Tibial nerve (tissue), 4 donors: ENCODE results near the gene RSPH3. TPM values are rescaled to one million over a fixed set of nuclear protein-coding genes. Genes with fewer than 3 reads are reported as not detected.

ENCODE experiments used
- DNase-seq, 2 donors: peaks; one replicate each; pipeline ENCODE4 v3.0.0-alpha.2; 2019; ENCODE audit warnings: low spot score in 2 of 2
- H3K27ac ChIP-seq, 4 donors: fragments of 200-600 bp; sonication (generic) in 3 of 4; one replicate each; pipeline ENCODE4 v1.5.1; 2017 to 2019; ENCODE audit warnings: mild to moderate bottlenecking in 1 of 4
- H3K27me3 ChIP-seq, 2 donors: fragments of 200-600 bp; sonication (generic) in 1 of 2; one replicate each; pipeline versions ENCODE4 v1.5.1 to v1.6.0; 2017 to 2019
- H3K36me3 ChIP-seq, 3 donors: fragments of 200-600 bp; sonication (generic); one replicate each; pipeline ENCODE4 v1.5.1; 2018 to 2019
- H3K4me1 ChIP-seq, 4 donors: fragments of 200-600 bp; sonication (generic) in 3 of 4; one replicate each; pipeline ENCODE4 v1.5.1; 2017 to 2019
- H3K4me3 ChIP-seq, 4 donors: fragments of 200-600 bp; sonication (generic) in 3 of 4; one replicate each; pipeline ENCODE4 v1.5.1; 2017 to 2019; ENCODE audit warnings: mild to moderate bottlenecking in 1 of 4, moderate library complexity in 1 of 4
- H3K9me3 ChIP-seq, 4 donors: fragments of 200-600 bp; sonication (generic) in 3 of 4; one replicate each; pipeline ENCODE4 v1.5.1; 2017 to 2019
- EP300 ChIP-seq, 2 donors: sonication (generic); formaldehyde crosslinking; IDR thresholded peaks; one replicate each; pipeline ENCODE4 v1.6.1; 2017; ENCODE audit warnings: antibody characterized with exemption in 2 of 2, mild to moderate bottlenecking in 1 of 2
- POLR2A ChIP-seq, 2 donors: fragments of 450-650 bp; IDR thresholded peaks; one replicate each; pipeline ENCODE4 v1.6.1; 2017; ENCODE audit warnings: antibody characterized with exemption in 2 of 2, mild to moderate bottlenecking in 2 of 2, moderate library complexity in 2 of 2
- WGBS, 2 donors: methylation state at CpG; one replicate each; pipeline ENCODE4 v1.1.5; 2018; 5-methylcytosine and 5-hydroxymethylcytosine counted together
- total RNA-seq, 4 donors: library from RNA; depleted of rRNA; stranded (reverse); fragments of >200 nt; gene quantifications; one replicate each; pipeline ENCODE4 v1.1.0, GENCODE V29; 2016
- TF ChIP-seq, protein P1 (sequence below), 5 experiments: fragments of 200-600 bp in 3 of 5; fragments of 450-650 bp in 2 of 5; sonication (generic) in 3 of 5; IDR thresholded peaks; one replicate each; pipeline ENCODE4 v1.5.1; 2016 to 2019; ENCODE audit warnings: antibody characterized with exemption in 5 of 5, mild to moderate bottlenecking in 3 of 5, moderate library complexity in 2 of 5

RSPH3 gene
- total RNA-seq, 4 donors from 2014 or later: 8.2 to 11.6 (median 11.0) TPM

DNA sequence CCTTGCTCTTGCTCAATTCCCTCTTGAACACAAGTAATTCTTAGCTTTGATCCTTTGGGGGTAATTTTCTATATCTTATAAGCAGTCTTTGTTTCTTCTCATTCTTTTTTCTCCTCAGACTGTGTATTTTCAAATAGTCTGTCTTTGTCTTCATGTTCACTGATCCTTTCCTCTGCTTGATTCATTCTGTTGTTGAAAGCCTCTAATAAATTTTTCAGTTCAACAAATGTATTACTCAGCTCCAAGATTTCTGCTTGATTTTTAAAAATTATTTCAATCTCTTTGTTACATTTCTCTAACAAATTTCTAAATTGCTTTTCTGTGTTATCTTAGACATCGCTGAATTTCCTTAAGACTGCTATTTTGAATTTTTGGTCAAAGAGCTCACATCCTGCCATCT, 11.5 kb downstream of the RSPH3 start:
- 94 to 97% methylated on average over 1 of the region's 1 CpG for WGBS, 2 donors
- Histone ChIP-seq H3K27ac (no peak overlapping the region), H3K27me3 (no peaks in the 10 kb centered on the region), H3K9me3 (peaks cover 0 to 30% (median 0%) of the 10 kb centered on the region in 4 donors), H3K4me1 (no peaks in the 10 kb centered on the region), H3K4me3 (no peak overlapping the region), H3K36me3 (peaks cover 0 to 33% (median 0%) of the 10 kb centered on the region in 3 donors)
- TF ChIP-seq EP300 (IDR thresholded peaks at IDR 0.05) (no peak), POLR2A (IDR thresholded peaks at IDR 0.05) (no peak)
- TF ChIP-seq, protein P1, sequence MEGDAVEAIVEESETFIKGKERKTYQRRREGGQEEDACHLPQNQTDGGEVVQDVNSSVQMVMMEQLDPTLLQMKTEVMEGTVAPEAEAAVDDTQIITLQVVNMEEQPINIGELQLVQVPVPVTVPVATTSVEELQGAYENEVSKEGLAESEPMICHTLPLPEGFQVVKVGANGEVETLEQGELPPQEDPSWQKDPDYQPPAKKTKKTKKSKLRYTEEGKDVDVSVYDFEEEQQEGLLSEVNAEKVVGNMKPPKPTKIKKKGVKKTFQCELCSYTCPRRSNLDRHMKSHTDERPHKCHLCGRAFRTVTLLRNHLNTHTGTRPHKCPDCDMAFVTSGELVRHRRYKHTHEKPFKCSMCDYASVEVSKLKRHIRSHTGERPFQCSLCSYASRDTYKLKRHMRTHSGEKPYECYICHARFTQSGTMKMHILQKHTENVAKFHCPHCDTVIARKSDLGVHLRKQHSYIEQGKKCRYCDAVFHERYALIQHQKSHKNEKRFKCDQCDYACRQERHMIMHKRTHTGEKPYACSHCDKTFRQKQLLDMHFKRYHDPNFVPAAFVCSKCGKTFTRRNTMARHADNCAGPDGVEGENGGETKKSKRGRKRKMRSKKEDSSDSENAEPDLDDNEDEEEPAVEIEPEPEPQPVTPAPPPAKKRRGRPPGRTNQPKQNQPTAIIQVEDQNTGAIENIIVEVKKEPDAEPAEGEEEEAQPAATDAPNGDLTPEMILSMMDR (IDR thresholded peaks at IDR 0.05): no peak
- DNase-seq: no peak

DNA sequence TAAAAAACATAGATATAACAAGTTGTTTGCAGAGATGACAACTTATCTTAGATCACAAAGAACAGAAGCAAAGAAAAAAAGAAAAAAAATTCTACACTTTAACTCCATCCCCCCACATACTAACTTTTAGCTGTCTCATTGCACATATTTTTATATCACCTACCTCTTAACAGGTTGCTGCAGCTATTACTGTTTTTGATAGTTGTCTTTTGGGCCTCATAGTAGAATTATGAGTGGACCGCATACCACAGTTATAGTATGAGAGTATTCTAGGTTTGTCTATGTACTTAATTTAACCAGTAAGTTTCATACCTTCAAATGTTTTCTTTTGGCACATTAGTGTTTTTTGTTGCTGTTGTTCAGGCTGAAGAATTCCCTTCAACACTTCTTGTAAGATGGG, 12.3 kb downstream of the RSPH3 start:
- no peak for DNase-seq
- 95 to 98% methylated on average over 1 of the region's 1 CpG for WGBS, 2 donors
- H3K27ac ChIP-seq: no peak overlapping the region

DNA sequence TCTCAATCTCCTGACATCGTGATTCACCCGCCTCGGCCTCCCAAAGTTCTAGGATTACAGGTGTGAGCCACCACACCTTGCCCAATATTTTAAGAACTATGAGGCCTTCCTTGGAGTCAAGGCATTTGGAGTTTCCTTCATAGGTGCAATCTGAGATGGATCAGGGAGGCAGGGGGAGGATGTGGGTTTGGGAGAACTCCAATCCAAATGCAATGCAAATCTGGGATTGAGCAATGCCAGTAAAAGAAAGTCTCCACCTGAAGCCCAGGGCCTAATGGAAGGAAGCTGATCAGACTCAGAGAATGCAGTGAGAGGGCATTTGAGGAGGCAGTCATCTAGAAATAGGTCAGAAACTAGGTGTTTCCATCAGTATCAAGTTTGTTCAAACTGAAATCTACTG, 21.2 kb downstream of the RSPH3 start:
- Histone ChIP-seq H3K27me3 (no peaks in the 10 kb centered on the region), H3K4me1 (no peaks in the 10 kb centered on the region), H3K36me3 (peaks cover 0 to 59% (median 0%) of the 10 kb centered on the region in 3 donors), H3K4me3 (no peak overlapping the region), H3K9me3 (no peaks in the 10 kb centered on the region), H3K27ac (no peak overlapping the region)
- TF ChIP-seq POLR2A (IDR thresholded peaks at IDR 0.05) (no peak), EP300 (IDR thresholded peaks at IDR 0.05) (no peak)
- TF ChIP-seq, protein P1 (IDR thresholded peaks at IDR 0.05): no peak
- no peak for DNase-seq
- 98% methylated on average over 3 of the region's 3 CpGs for WGBS, 2 donors

More for the DNA sequence above, 12.3 kb downstream of the RSPH3 start:
- Histone ChIP-seq H3K4me3 (no peak overlapping the region), H3K27me3 (no peaks in the 10 kb centered on the region), H3K9me3 (peaks cover 0 to 30% (median 0%) of the 10 kb centered on the region in 4 donors), H3K36me3 (peaks cover 0 to 25% (median 0%) of the 10 kb centered on the region in 3 donors), H3K4me1 (no peaks in the 10 kb centered on the region)
- TF ChIP-seq, protein P1 (IDR thresholded peaks at IDR 0.05): no peak
- TF ChIP-seq POLR2A (IDR thresholded peaks at IDR 0.05) (no peak), EP300 (IDR thresholded peaks at IDR 0.05) (no peak)

DNA sequence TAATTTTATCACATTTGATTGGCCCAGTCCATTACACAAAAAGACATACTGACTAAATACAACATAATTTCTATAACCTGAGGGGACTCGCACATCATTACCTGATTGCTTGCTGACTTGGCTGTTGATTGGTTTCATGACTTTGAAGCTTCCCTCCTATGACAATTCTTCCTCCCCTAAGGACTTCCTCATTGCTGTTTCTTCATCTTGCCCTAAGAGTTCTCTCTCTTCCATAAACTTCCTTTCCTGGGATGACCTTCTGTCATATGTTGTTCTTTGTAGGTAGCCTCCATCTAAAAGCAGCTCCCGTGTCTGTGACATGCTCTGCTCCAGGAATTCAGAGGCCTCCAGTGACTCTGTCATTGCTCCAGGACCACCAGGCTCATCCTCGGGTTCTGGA, 22.6 kb downstream of the RSPH3 start:
- no peaks in the 10 kb centered on the region for H3K27me3 ChIP-seq
- H3K36me3 ChIP-seq: peaks cover 0 to 60% (median 0%) of the 10 kb centered on the region in 3 donors
- 87 to 93% methylated on average over 3 of the region's 3 CpGs for WGBS, 2 donors
- TF ChIP-seq POLR2A (IDR thresholded peaks at IDR 0.05): no peak
- TF ChIP-seq, protein P1 (IDR thresholded peaks at IDR 0.05): no peak
- no peak for TF ChIP-seq EP300 (IDR thresholded peaks at IDR 0.05)
- no peak overlapping the region for H3K27ac ChIP-seq
- H3K4me1 ChIP-seq: no peaks in the 10 kb centered on the region
- no peaks in the 10 kb centered on the region for H3K9me3 ChIP-seq
- no peak overlapping the region for H3K4me3 ChIP-seq
- DNase-seq: no peak

DNA sequence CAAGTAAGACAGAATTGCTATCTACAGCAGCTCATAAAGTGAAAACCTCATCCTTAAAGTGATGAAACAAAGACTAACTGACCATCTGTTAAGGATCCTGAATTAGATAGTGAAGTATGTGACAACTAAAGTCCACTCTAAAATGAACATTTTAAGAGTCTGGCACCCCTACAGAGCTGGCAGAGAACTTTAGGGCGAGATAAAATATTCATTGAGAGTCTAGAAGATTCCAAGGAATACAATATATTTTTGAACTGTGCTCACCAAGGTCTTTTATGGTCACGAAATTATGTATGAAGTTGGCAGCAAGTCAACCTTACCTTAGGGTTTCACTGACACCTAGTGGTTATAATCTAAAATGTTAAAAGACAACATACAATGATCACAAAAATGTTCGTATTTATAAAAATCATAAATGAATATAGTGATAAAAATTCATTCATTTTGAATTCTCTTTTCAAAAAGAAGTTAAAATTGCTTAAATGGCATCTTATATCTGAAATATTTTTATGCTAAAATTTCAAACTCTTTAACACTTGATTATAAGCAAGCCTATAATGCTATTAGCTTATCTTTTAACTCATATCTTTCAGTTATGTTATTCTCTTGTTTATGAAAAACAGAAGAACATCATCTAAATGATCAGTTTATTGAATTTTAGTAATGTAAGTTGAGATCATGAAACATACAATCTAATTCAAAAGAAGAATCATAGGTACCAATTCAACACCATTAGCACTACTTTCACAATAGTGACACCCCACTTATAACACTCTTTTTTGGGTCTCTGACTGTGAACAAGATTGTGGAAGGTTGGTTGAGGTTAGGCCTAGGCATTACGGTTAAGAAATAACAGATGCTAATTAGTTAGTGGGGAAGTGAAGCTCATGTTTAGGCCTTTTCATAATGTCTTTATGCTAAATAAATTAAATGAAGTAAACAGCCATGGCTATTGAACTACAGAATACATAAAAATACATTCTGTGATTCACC, 27.5 kb downstream of the RSPH3 start:
- TF ChIP-seq EP300 (IDR thresholded peaks at IDR 0.05) (no peak), POLR2A (IDR thresholded peaks at IDR 0.05) (no peak)
- TF ChIP-seq, protein P1 (IDR thresholded peaks at IDR 0.05): peak; percentile 26 to 76 (median 44)
- WGBS, 2 donors: 24 to 25% methylated on average over 4 of the region's 4 CpGs

More for the DNA sequence above, 27.5 kb downstream of the RSPH3 start:
- H3K4me1 ChIP-seq: no peaks in the 10 kb centered on the region
- H3K9me3 ChIP-seq: peaks cover 0 to 18% (median 2%) of the 10 kb centered on the region in 4 donors
- no peak overlapping the region for H3K4me3 ChIP-seq
- no peak overlapping the region for H3K27ac ChIP-seq
- DNase-seq: no peak
- H3K36me3 ChIP-seq: peaks cover 0 to 59% (median 0%) of the 10 kb centered on the region in 3 donors
- H3K27me3 ChIP-seq: no peaks in the 10 kb centered on the region
